Gastrocnemius medialis (tissue), 4 donors: ENCODE measurements around the gene SATB2. TPM values are rescaled to one million over a fixed set of nuclear protein-coding genes. Genes with fewer than 3 reads are reported as not detected.

Experiments
- ATAC-seq, 2 donors: fragments of 150-250 bp; one replicate each; pipeline ENCODE4 v1.9.1; 2016
- DNase-seq, 2 donors: peaks; one replicate each; pipeline ENCODE4 v3.0.0-alpha.2; 2019
- H3K27ac ChIP-seq, 4 donors: fragments of 200-600 bp; sonication (generic); 1 replicate in 1 of 4; 2 replicates in 3 of 4; pipeline ENCODE4 v1.5.1; 2016 to 2018; ENCODE audit warnings: mild to moderate bottlenecking in 2 of 4, moderate library complexity in 1 of 4
- H3K27me3 ChIP-seq, 3 donors: fragments of 200-600 bp; sonication (generic) in 2 of 3; 1 replicate in 1 of 3; 2 replicates in 2 of 3; pipeline versions ENCODE4 v1.5.1 to v1.6.0; 2016 to 2019; ENCODE audit warnings: mild to moderate bottlenecking in 1 of 3, moderate library complexity in 1 of 3
- H3K36me3 ChIP-seq, 2 donors: fragments of 200-600 bp; sonication (generic) in 1 of 2; one replicate each; pipeline ENCODE4 v1.5.1; 2017 to 2018
- H3K4me1 ChIP-seq, 2 donors: fragments of 200-600 bp; sonication (generic) in 1 of 2; one replicate each; pipeline ENCODE4 v1.5.1; 2016 to 2017; ENCODE audit warnings: mild to moderate bottlenecking in 2 of 2
- H3K4me3 ChIP-seq, 4 donors: fragments of 200-600 bp; sonication (generic) in 3 of 4; 1 replicate in 1 of 4; 2 replicates in 3 of 4; pipeline ENCODE4 v1.5.1; 2016 to 2019; ENCODE audit warnings: mild to moderate bottlenecking in 2 of 4
- H3K9me3 ChIP-seq, 3 donors: fragments of 200-600 bp; sonication (generic) in 2 of 3; 1 replicate in 1 of 3; 2 replicates in 2 of 3; pipeline ENCODE4 v1.5.1; 2016 to 2019
- POLR2A ChIP-seq, 2 donors: fragments of 450-650 bp; IDR thresholded peaks; one replicate each; pipeline ENCODE4 v1.6.1; 2017; ENCODE audit warnings: antibody characterized with exemption in 2 of 2, mild to moderate bottlenecking in 2 of 2, moderate library complexity in 2 of 2
- in situ Hi-C, 4 donors: fragments of 200-750 bp; cut with MboI; loops; one replicate each; pipeline versions ENCODE4 v1.15.0 to v1.8.0; 2017; ENCODE audit warnings: low sequenced_read_pairs in 4 of 4
- intact Hi-C: fragments of 100-400 bp; cut with DNase I; formaldehyde crosslinking; loops from one replicate; pipeline ENCODE4 v1.15.1; 2023; ENCODE audit warnings: low total_unique reads
- total RNA-seq, 4 donors: library from RNA; depleted of rRNA; stranded (reverse); fragments of >200 nt; gene quantifications; one replicate each; pipeline versions ENCODE4 v1.1.0 to v1.2.3, GENCODE V29; 2016
- TF ChIP-seq, protein P1 (sequence below), 5 experiments: fragments of 450-650 bp in 3 of 5; fragments of 200-600 bp in 2 of 5; sonication (generic) in 2 of 5; IDR thresholded peaks in 4 of 5; conservative IDR thresholded peaks in 1 of 5; 1 replicate in 4 of 5; 2 replicates in 1 of 5; pipeline ENCODE4 v1.5.1; 2016 to 2019; ENCODE audit warnings: antibody characterized with exemption in 5 of 5, mild to moderate bottlenecking in 3 of 5, moderate library complexity in 3 of 5

Gene SATB2
- total RNA-seq, 4 donors from 2014 or later, result 2.0 to 6.4 (median 4.5) TPM

DNA sequence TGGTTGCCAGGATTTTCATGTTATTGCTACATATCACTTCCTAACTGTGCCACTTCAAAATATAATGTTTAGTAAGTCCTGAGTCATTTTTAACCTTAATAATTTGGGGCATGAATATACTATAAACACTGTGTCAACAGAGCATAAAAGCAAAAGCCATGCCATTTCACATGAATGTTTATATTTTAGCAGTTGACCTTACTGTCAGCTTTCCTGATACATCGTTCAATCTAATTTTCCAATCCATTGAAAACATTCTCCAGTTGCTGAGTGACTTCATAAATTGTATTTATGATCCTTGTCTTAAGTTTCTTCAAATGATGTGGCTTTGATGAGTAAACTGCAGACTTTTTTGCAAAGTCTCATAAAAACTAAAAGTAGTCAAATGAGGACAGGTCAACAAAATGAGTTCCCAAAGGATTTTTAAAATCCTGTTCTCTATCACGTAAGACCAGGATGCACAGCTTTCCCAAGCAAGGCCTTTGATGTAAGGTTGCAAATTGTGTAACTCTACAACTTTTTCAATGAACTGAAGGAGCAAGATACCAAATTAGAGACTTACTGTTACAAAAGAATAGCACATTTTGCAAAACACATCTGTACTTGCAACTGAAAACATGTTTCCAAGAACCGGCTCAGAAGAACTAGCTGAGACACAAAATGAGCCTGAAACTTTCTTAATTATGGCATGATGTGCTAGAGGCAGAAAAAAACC lies 117.7 kb downstream of the SATB2 start:
- H3K27me3 ChIP-seq, result no peaks in the 10 kb centered on the region
- H3K27ac ChIP-seq, result no peak overlapping the region
- no peak overlapping the region for H3K4me3 ChIP-seq
- intact Hi-C loops, result no loop called here
- ATAC-seq (no peak), DNase-seq (no peak)
- H3K4me1 ChIP-seq, result no peaks in the 10 kb centered on the region
- no peaks in the 10 kb centered on the region for H3K9me3 ChIP-seq
- in situ Hi-C loops, result no loop called here
- no peaks in the 10 kb centered on the region for H3K36me3 ChIP-seq
- no peak for TF ChIP-seq POLR2A (IDR thresholded peaks at IDR 0.05)
- TF ChIP-seq, protein P1, sequence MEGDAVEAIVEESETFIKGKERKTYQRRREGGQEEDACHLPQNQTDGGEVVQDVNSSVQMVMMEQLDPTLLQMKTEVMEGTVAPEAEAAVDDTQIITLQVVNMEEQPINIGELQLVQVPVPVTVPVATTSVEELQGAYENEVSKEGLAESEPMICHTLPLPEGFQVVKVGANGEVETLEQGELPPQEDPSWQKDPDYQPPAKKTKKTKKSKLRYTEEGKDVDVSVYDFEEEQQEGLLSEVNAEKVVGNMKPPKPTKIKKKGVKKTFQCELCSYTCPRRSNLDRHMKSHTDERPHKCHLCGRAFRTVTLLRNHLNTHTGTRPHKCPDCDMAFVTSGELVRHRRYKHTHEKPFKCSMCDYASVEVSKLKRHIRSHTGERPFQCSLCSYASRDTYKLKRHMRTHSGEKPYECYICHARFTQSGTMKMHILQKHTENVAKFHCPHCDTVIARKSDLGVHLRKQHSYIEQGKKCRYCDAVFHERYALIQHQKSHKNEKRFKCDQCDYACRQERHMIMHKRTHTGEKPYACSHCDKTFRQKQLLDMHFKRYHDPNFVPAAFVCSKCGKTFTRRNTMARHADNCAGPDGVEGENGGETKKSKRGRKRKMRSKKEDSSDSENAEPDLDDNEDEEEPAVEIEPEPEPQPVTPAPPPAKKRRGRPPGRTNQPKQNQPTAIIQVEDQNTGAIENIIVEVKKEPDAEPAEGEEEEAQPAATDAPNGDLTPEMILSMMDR (IDR thresholded peaks at IDR 0.05 in 4 of 5, conservative IDR thresholded peaks at IDR 0.05 in 1 of 5), result no peak

DNA sequence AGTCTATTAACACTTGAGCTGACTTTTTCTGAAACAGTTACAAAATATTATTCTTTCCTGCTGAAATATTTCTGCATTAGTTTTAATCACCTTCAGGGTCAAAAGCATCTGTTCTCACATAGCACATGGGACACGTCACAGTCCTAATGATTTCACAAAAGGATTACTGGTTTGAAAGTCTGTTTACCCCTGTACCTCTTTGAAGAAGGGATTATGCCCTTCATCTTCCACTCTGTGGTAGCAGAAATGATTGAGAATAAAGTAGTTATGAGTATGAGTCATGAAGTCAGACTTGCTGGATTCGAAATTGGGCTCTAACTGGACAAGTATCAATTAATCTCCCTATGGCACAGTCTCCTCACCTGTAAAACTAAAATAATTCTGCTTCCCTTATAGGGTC lies 121.2 kb downstream of the SATB2 start:
- in situ Hi-C loops, result no loop called here
- no peak for TF ChIP-seq POLR2A (IDR thresholded peaks at IDR 0.05)
- TF ChIP-seq, protein P1 (IDR thresholded peaks at IDR 0.05 in 4 of 5, conservative IDR thresholded peaks at IDR 0.05 in 1 of 5), result no peak

DNA sequence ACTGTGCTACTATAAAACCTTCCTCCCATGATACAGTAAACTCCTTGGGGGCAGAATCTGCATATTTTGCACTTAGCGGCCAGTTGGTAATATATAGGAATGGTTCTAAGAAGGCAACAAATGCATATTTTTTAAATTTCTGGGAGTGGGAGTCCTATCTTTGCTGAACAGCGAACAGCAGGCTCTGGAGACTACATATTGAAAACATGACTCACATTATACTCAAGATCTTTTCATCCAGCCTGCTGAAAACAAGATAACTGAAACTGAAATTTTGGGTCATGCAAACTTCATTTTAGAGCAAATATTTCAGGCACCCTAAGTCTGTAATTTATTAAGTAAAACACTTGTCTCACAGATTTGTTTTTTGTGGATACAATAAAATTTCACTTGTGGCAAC lies 122.2 kb downstream of the SATB2 start:
- in situ Hi-C loops, result no loop called here

More for the DNA sequence above, 121.2 kb downstream of the SATB2 start:
- ATAC-seq (no peak), DNase-seq (no peak)
- no peaks in the 10 kb centered on the region for H3K27me3 ChIP-seq
- intact Hi-C loops, result no loop called here
- no peaks in the 10 kb centered on the region for H3K9me3 ChIP-seq
- no peak overlapping the region for H3K4me3 ChIP-seq
- H3K27ac ChIP-seq, result no peak overlapping the region
- H3K4me1 ChIP-seq, result no peaks in the 10 kb centered on the region
- H3K36me3 ChIP-seq, result no peaks in the 10 kb centered on the region

DNA sequence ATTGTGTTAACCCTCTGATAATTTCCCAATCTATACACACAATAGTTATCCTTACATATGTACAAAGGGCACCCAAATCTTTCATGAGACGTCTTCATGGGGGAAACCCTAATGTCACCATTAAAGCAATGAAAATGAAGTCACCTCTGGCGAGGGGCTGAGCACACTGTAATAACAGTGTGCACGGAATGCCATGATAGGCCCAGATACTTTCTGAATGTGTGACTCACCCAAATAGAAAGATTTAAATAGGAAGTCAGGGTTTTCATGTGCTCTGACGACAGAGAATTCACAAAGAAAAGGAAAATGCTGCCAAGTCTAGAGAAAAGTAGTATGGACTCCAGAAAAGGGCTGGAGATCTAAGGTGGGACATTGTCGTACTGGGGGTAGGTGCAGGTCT lies 128.3 kb downstream of the SATB2 start:
- intact Hi-C loops (no loop called here), in situ Hi-C loops (no loop called here)

More for the DNA sequence above, 122.2 kb downstream of the SATB2 start:
- Histone ChIP-seq H3K4me1 (no peaks in the 10 kb centered on the region), H3K27ac (no peak overlapping the region), H3K27me3 (no peaks in the 10 kb centered on the region), H3K36me3 (no peaks in the 10 kb centered on the region), H3K9me3 (no peaks in the 10 kb centered on the region), H3K4me3 (no peak overlapping the region)
- no peak for ATAC-seq
- no peak for DNase-seq
- no peak for TF ChIP-seq POLR2A (IDR thresholded peaks at IDR 0.05)
- TF ChIP-seq, protein P1 (IDR thresholded peaks at IDR 0.05 in 4 of 5, conservative IDR thresholded peaks at IDR 0.05 in 1 of 5), result no peak
- intact Hi-C loops, result no loop called here

More for the DNA sequence above, 128.3 kb downstream of the SATB2 start:
- no peak for TF ChIP-seq POLR2A (IDR thresholded peaks at IDR 0.05)
- TF ChIP-seq, protein P1 (IDR thresholded peaks at IDR 0.05 in 4 of 5, conservative IDR thresholded peaks at IDR 0.05 in 1 of 5), result no peak
- no peak overlapping the region for H3K4me3 ChIP-seq
- no peaks in the 10 kb centered on the region for H3K36me3 ChIP-seq
- ATAC-seq (no peak), DNase-seq (no peak)
- no peaks in the 10 kb centered on the region for H3K4me1 ChIP-seq
- no peak overlapping the region for H3K27ac ChIP-seq
- no peaks in the 10 kb centered on the region for H3K9me3 ChIP-seq
- no peaks in the 10 kb centered on the region for H3K27me3 ChIP-seq
